Smooth muscle cell (in vitro differentiated cells): ENCODE data around the gene ARHGEF11. TPM values are rescaled to one million over a fixed set of nuclear protein-coding genes. Genes with fewer than 3 reads are reported as not detected.

Source experiments
- DNase-seq: peaks from one replicate; lab custom pipeline; 2025; ENCODE audit not compliant: unreplicated experiment; lab: John Stamatoyannopoulos, UW
- H2AFZ ChIP-seq: fragments of 200-600 bp; sonication (generic); 2 replicates; pipeline ENCODE4 v1.6.0; 2016; ENCODE audit warnings: antibody characterized with exemption, low read depth, mild to moderate bottlenecking
- H3F3A ChIP-seq: fragments of 200-600 bp; sonication (generic); 2 replicates; pipeline ENCODE4 v1.6.0; 2017; ENCODE audit warnings: antibody characterized with exemption, low read depth
- H3K27ac ChIP-seq: fragments of 200-600 bp; sonication (generic); 2 replicates; pipeline ENCODE4 v1.5.1; 2016; ENCODE audit warnings: low read depth, mild to moderate bottlenecking
- H3K27me3 ChIP-seq: fragments of 200-600 bp; sonication (generic); 2 replicates; pipeline ENCODE4 v1.6.1; 2016; ENCODE audit warnings: low read depth, mild to moderate bottlenecking
- H3K36me3 ChIP-seq: fragments of 200-600 bp; sonication (generic); 2 replicates; pipeline ENCODE4 v1.5.1; 2016; ENCODE audit warnings: low read depth
- H3K4me1 ChIP-seq: fragments of 200-600 bp; sonication (generic); 2 replicates; pipeline ENCODE4 v1.5.1; 2016; ENCODE audit warnings: low read depth
- H3K4me2 ChIP-seq: fragments of 200-600 bp; sonication (generic); 2 replicates; pipeline ENCODE4 v1.6.0; 2016; ENCODE audit warnings: mild to moderate bottlenecking
- H3K4me3 ChIP-seq: fragments of 200-600 bp; sonication (generic); 2 replicates; pipeline ENCODE4 v1.5.1; 2016; ENCODE audit warnings: mild to moderate bottlenecking
- H3K79me2 ChIP-seq: fragments of 200-600 bp; sonication (generic); 2 replicates; pipeline ENCODE4 v1.6.0; 2016; ENCODE audit warnings: low read depth, mild to moderate bottlenecking
- H3K9ac ChIP-seq: fragments of 200-600 bp; sonication (generic); 2 replicates; pipeline ENCODE4 v1.6.0; 2016; ENCODE audit warnings: low read depth
- H3K9me3 ChIP-seq: fragments of 200-600 bp; sonication (generic); replicated peaks from 2 replicates; pipeline ENCODE4 v1.5.1; 2016; ENCODE audit warnings: low read depth
- H4K20me1 ChIP-seq: fragments of 200-600 bp; sonication (generic); 2 replicates; pipeline ENCODE4 v1.6.0; 2016; ENCODE audit warnings: low read depth
- WGBS: methylation state at CpG from one replicate; pipeline ENCODE4 v1.1.7; 2016; ENCODE audit warnings: low lambda C conversion rate; 5-methylcytosine and 5-hydroxymethylcytosine counted together
- polyA plus RNA-seq: library from polyadenylated mRNA; unstranded; fragments of >200 nt; fragmentation: Nextera tagmentation; extraction: Ambion mirVana; gene quantifications from 2 replicates; pipeline ENCODE4 v1.2.1, GENCODE V29; 2016
- total RNA-seq: library from RNA; depleted of rRNA; stranded (reverse); fragments of >200 nt; gene quantifications from 2 replicates; pipeline ENCODE4 v1.2.3, GENCODE V29; 2014
- TF ChIP-seq, protein P1 (sequence below): fragments of 200-600 bp; sonication (generic); IDR thresholded peaks from 2 replicates; pipeline ENCODE4 v1.5.1; 2017; ENCODE audit warnings: borderline replicate concordance, mild to moderate bottlenecking, antibody characterized with exemption; ENCODE audit not compliant: insufficient read depth, poor library complexity, severe bottlenecking

Gene ARHGEF11
- total and polyA plus RNA-seq, 2 experiments from 2014 or later = 15.1 to 20.1 TPM

DNA sequence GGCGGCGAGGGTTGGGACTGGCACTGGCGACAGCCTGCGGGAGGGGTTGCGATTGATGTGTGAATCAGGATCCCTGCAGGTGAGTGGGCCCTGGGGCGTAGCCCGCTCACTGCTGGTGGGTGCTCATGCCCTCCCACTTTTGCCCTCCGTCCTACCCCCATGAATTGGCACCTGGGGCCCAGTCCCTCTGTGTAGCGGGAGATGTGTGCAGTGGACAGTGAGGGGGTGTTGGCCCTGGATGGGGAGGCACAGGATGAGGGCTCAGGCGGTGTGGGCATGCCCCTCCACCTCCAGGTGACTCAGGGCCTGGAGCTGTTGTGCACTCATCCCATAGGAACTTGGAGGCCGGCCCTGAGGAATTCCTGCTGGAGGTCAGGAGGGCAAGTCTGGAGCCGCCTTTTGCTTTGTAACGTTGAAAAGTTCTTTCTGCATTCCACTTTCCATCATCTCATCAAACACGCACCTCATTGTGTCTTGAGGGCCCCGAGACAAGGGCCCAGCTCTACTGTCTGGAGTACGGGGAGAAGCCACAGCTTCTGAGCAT lies 149.0 kb downstream of the ARHGEF11 start:
- H2AFZ ChIP-seq = no peak overlapping the region
- TF ChIP-seq, protein P1, sequence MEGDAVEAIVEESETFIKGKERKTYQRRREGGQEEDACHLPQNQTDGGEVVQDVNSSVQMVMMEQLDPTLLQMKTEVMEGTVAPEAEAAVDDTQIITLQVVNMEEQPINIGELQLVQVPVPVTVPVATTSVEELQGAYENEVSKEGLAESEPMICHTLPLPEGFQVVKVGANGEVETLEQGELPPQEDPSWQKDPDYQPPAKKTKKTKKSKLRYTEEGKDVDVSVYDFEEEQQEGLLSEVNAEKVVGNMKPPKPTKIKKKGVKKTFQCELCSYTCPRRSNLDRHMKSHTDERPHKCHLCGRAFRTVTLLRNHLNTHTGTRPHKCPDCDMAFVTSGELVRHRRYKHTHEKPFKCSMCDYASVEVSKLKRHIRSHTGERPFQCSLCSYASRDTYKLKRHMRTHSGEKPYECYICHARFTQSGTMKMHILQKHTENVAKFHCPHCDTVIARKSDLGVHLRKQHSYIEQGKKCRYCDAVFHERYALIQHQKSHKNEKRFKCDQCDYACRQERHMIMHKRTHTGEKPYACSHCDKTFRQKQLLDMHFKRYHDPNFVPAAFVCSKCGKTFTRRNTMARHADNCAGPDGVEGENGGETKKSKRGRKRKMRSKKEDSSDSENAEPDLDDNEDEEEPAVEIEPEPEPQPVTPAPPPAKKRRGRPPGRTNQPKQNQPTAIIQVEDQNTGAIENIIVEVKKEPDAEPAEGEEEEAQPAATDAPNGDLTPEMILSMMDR = no peak
- H3K79me2 ChIP-seq = no peaks in the 10 kb centered on the region
- H3K27me3 ChIP-seq = no peaks in the 10 kb centered on the region
- H3K9me3 ChIP-seq = no peaks in the 10 kb centered on the region
- no peak for DNase-seq
- peak overlapping the region; percentile 76 for H3K4me2 ChIP-seq
- H3K27ac ChIP-seq = peak overlapping the region; percentile 80
- H3K4me3 ChIP-seq = no peak overlapping the region
- no peaks in the 10 kb centered on the region for H4K20me1 ChIP-seq
- peaks cover 4% of the 10 kb centered on the region for H3F3A ChIP-seq
- peaks cover 8% of the 10 kb centered on the region for H3K4me1 ChIP-seq
- 64% methylated on average over 16 of the region's 16 CpGs for WGBS
- H3K9ac ChIP-seq = no peak overlapping the region
- H3K36me3 ChIP-seq = no peaks in the 10 kb centered on the region

DNA sequence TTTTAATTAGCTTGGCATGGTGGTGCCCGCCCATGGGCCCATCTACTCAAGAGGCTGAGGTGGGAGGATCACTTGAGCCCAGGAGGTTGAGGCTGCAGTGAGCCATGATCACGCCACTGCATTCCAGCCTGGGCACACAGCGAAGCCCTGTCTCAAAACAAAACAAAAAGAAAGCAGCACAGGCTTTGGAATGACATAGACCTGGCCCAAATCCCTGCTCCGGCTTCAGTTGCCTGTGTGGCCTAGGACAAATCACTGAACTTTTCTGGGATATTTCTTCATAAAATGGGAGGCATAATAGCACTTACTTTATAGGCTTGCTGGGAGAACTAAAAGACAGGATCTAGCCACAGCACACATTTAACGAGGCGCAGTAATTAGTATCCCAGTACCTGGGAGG lies 149.6 kb downstream of the ARHGEF11 start:
- Histone ChIP-seq H3K27me3 (no peaks in the 10 kb centered on the region), H2AFZ (no peak overlapping the region), H3K4me1 (peaks cover 8% of the 10 kb centered on the region), H3K36me3 (no peaks in the 10 kb centered on the region), H3K9me3 (no peaks in the 10 kb centered on the region), H3K9ac (no peak overlapping the region), H3K79me2 (no peaks in the 10 kb centered on the region), H3K27ac (peak overlapping the region; percentile 47), H3K4me3 (no peak overlapping the region), H3F3A (peaks cover 4% of the 10 kb centered on the region), H4K20me1 (no peaks in the 10 kb centered on the region), H3K4me2 (no peak overlapping the region)
- no peak for DNase-seq
- 90% methylated on average over 6 of the region's 6 CpGs for WGBS
- TF ChIP-seq, protein P1 = no peak

DNA sequence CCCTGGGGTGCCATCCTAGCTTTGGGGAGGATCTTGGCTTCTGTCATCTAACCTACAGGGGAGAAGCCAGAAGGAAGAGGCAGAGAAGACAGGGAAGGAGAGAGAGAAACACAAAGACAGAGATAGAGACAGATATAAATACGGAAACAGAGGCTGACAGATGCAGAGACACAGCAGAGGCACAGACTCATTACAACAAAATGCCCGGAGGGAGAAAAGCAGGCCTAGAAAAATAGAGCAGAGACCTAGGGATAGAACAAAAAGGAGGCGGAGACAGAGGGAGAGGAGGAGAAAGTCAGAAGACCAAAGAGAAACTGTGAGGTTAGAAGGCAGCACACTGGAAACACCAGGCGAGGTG lies 150.1 kb downstream of the ARHGEF11 start:
- no peaks in the 10 kb centered on the region for H3K27me3 ChIP-seq
- H3K79me2 ChIP-seq = no peaks in the 10 kb centered on the region
- H3K4me1 ChIP-seq = peaks cover 8% of the 10 kb centered on the region
- no peaks in the 10 kb centered on the region for H3K36me3 ChIP-seq
- 47% methylated on average over 4 of the region's 4 CpGs for WGBS
- no peaks in the 10 kb centered on the region for H4K20me1 ChIP-seq
- no peaks in the 10 kb centered on the region for H3K9me3 ChIP-seq
- TF ChIP-seq, protein P1 = no peak
- no peak overlapping the region for H3K4me2 ChIP-seq
- H2AFZ ChIP-seq = no peak overlapping the region
- DNase-seq = no peak
- peaks cover 4% of the 10 kb centered on the region for H3F3A ChIP-seq
- H3K9ac ChIP-seq = no peak overlapping the region
- peak overlapping the region; percentile 47 for H3K27ac ChIP-seq
- no peak overlapping the region for H3K4me3 ChIP-seq
